Posterior vena cava (tissue), 2 donors: ENCODE measurements around the gene PRXL2A. TPM values are rescaled to one million over a fixed set of nuclear protein-coding genes. Genes with fewer than 3 reads are reported as not detected.

Source experiments
- DNase-seq: peaks from one replicate; pipeline ENCODE4 v3.0.0-alpha.2; 2020; ENCODE audit warnings: low spot score
- intact Hi-C, 2 donors: fragments of 100-400 bp; cut with DNase I; formaldehyde crosslinking; loops; one replicate each; pipeline versions ENCODE4 v1.14.1 to v1.14.2; 2022 to 2023
- total RNA-seq, 2 donors: library from RNA; stranded (reverse); fragmentation: NEBNext Ultra II Directional; extraction: Animal tissue kit (Norgen Biotek cat#: 25700); gene quantifications; one replicate each; pipeline ENCODE4 v1.2.1, GENCODE V29; 2021
- donor health status: DM: yes; HTN: yes; CAD: no.
- donor health status: DM: yes; HTN: yes; CAD: no.

Gene PRXL2A
- total RNA-seq, 2 donors from 2014 or later = 22.1 to 23.2 TPM

DNA sequence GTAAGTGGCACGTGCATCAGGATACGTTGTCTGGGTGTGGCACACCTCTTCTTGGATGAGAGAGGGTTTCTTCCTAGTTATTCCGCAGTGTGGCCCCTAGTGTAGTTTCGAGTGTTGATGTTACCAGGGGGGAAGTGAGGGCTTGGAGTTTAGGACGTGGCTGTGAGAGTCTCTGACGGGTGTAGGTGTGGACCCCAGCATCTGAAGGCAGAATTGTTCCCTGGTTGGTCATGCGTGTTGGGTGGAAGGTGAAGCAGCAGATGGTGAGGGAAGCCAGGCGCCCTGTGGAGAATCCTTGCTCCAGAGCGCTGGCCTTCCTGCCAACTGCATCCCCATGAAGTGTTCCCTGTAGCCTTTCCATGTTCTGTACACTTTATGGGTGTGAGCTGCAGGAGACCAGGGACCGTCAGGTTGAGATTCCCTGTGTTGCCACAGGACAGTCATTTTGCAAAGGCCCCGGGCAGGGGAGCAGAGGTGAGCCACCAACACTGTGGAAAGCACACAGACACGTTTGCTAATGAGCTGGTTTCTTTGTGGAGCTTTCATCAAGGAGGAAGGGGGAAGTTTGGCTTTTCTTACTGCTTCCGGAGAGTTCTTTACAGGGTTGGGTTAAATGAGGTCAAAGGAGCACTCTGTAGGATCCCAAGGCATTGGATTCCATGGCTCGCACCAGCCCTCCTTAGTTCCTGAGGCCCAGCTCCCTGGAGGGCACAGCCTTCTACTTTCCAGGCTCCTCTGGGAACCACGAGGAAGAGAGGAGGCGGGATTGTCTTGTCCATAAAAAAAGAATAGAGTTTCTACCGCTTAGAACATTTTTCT lies 77.8 kb downstream of the PRXL2A start:
- DNase-seq = no peak
- intact Hi-C loops = no loop called here

Other genes starting within 250 kb of the PRXL2A start
- gene ANXA11, start 203.0 kb upstream of the PRXL2A start, total RNA-seq = 100 to 1,000 TPM; 247 to 269 TPM
- under 1 TPM in 1 of 2 donors, not detected in 1; 0.37 TPM for gene MAT1A, start 118.9 kb upstream of the PRXL2A start, total RNA-seq
- not detected for gene DYDC1, start 51.8 kb upstream of the PRXL2A start, total RNA-seq
- gene DYDC2, start 51.8 kb upstream of the PRXL2A start, total RNA-seq = not detected
- gene TSPAN14, start 45.8 kb downstream of the PRXL2A start, total RNA-seq = 10 to 100 TPM; 56.6 to 57.4 TPM
- under 1 TPM in 1 of 2 donors, not detected in 1; 0.10 TPM for gene SH2D4B, start 129.4 kb downstream of the PRXL2A start, total RNA-seq